ENCODE measurements around the gene BMP8A. TPM values are rescaled to one million over a fixed set of nuclear protein-coding genes. Genes with fewer than 3 reads are reported as not detected.
A peak's percentile ranks its signal among the peaks of the same experiment; 100 is the strongest.

BMP8A gene
- polyA plus RNA-seq, 2 of the 4 experiments (the other 2 are of a cell fraction): 0.13 TPM; not detected in 1

DNA sequence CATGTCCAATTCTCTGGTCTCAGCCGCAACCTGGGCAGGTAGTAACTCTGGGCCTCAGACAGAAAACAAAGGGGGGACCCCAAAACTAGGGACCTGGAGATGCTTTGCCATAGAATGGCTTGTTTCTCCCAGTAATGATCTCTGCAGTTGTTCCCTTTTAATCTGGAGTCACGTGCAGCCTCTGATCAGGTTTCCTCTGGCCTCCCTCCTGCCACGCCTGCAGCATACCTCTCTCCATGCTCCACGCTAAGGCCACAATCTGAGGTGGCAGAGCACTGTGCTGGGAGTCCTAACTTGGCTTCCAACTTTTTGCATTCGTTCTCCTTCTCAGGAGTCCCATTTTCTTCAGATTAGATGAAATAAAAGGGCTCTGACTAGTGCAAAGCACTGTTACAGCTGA is 83.2 kb downstream of the BMP8A start:
- DNase-seq (ENCODE audit: low read depth in 1 of 2, low spot score in 1 of 2): no peak

More for the DNA sequence above, 83.2 kb downstream of the BMP8A start:
- ATAC-seq (peak in 1 of 2 experiments; percentile 22; a peak in 2 of 6 replicates), FAIRE-seq (no peak)
- peak overlapping the region; percentile 89 to 100; a peak in 4 of 6 replicates for H3K27ac ChIP-seq
- CTCF ChIA-PET: interaction anchor here (1.0 to 3.0 kb wide), 2 partner anchors 29 to 31 kb away, joined by 4 to 13 read pairs; no protein-coding TSS in a partner anchor
- H3K4me3 ChIP-seq: peak overlapping the region; percentile 89
- H3K4me2 ChIP-seq: peak overlapping the region; percentile 96
- POLR2A ChIA-PET: no interaction called here
- peaks cover 23% of the 10 kb centered on the region; the same call in 2 of the 3 replicates for H3K4me1 ChIP-seq
- WGBS (ENCODE audit: missing lambda C conversion rate): 42% methylated on average over 5 of the region's 5 CpGs
- no peaks in the 10 kb centered on the region for H3K9me3 ChIP-seq
- TF ChIP-seq MAFK (IDR thresholded peaks at IDR 0.05; ENCODE audit: partially characterized antibody): no peak
- TF ChIP-seq FOXS1 (CRISPR knock-in tag; IDR thresholded peaks at IDR 0.05): no peak

Small RNA genes within 50 kb of the gene (small RNA-seq; reads per million reads assigned to genes)
- 0 to 63.2 (median 0.95) reads per million in 6 experiments for gene SNORA55

Other genes with a start within 250 kb of the BMP8A start
- 55.1 and 75.3 TPM in 2 replicates for gene PABPC4, start 85.2 kb downstream of the BMP8A start, polyA plus RNA-seq (2011; rRNA removed)
- 131 to 138 TPM (median 131 TPM) in 3 replicates for gene PABPC4, start 85.2 kb downstream of the BMP8A start, polyA plus RNA-seq (2017; fragmentation: RNase III; extraction: RNeasy Plus Mini Kit Qiagen cat#74134 plus additional on column Dnase treatment)
- gene HEYL, start 148.0 kb downstream of the BMP8A start, polyA plus RNA-seq (2011; rRNA removed): 2.2 and 2.9 TPM in 2 replicates
- gene HEYL, start 148.0 kb downstream of the BMP8A start, polyA plus RNA-seq (2017; fragmentation: RNase III; extraction: RNeasy Plus Mini Kit Qiagen cat#74134 plus additional on column Dnase treatment): 2.0 to 2.3 TPM (median 2.2 TPM) in 3 replicates
- gene NT5C1A, start 180.5 kb downstream of the BMP8A start, polyA plus RNA-seq (2011; rRNA removed): not detected in 2 replicates
- gene NT5C1A, start 180.5 kb downstream of the BMP8A start, polyA plus RNA-seq (2017; fragmentation: RNase III; extraction: RNeasy Plus Mini Kit Qiagen cat#74134 plus additional on column Dnase treatment): not detected in 3 replicates
- 0.09 TPM in 2 replicates for gene HPCAL4, start 199.8 kb downstream of the BMP8A start, polyA plus RNA-seq (2011; rRNA removed)
- gene HPCAL4, start 199.8 kb downstream of the BMP8A start, polyA plus RNA-seq (2017; fragmentation: RNase III; extraction: RNeasy Plus Mini Kit Qiagen cat#74134 plus additional on column Dnase treatment): 0.08 to 0.14 TPM (median 0.09 TPM) in 3 replicates
- gene PPIE, start 247.2 kb downstream of the BMP8A start, polyA plus RNA-seq (2011; rRNA removed): 66.1 and 75.6 TPM in 2 replicates
- gene PPIE, start 247.2 kb downstream of the BMP8A start, polyA plus RNA-seq (2017; fragmentation: RNase III; extraction: RNeasy Plus Mini Kit Qiagen cat#74134 plus additional on column Dnase treatment): 45.7 to 46.7 TPM (median 46.6 TPM) in 3 replicates